ENCODE results near the gene NOTCH4. TPM values are rescaled to one million over a fixed set of nuclear protein-coding genes. Genes with fewer than 3 reads are reported as not detected.

NOTCH4 gene
- total RNA-seq (2021) = 2.1 and 2.3 TPM in 2 replicates
- long read RNA-seq, partial matches to known transcripts = 11 of 12 reads
- long read RNA-seq, other reads (novel, unspliced or antisense) = 1 of 12 reads

- Mint-ChIP-seq H3K36me3 (ENCODE audit: insufficient read depth in 1 of 3, low read depth in 3 of 3) (no peaks in the 10 kb centered on the region), H3K9me3 (no peaks in the 10 kb centered on the region), H3K4me3 (no peak within 1 kb of the TSS), H3K4me1 (peaks cover 18% of the 10 kb centered on the region in 2 experiments), H3K27me3 (ENCODE audit: low read depth) (peaks cover 19% of the 10 kb centered on the region), H3K27ac (no peak within 1 kb of the TSS; a peak in 1 of 7 replicates)
- Histone ChIP-seq H3K56ac (ENCODE audit: insufficient read length, low read depth, low read length) (no peak within 1 kb of the TSS), H2BK12ac (ENCODE audit: insufficient read length, low read depth, low read length) (no peak within 1 kb of the TSS), H3K27me3 (ENCODE audit: insufficient read depth, low read length) (no peaks in the 10 kb centered on the region), H2BK120ac (ENCODE audit: low read depth, low read length, poor library complexity, severe bottlenecking) (no peak within 1 kb of the TSS), H3K79me2 (ENCODE audit: insufficient read depth, low read length) (no peaks in the 10 kb centered on the region), H3K4ac (ENCODE audit: low read depth, low read length) (no peak within 1 kb of the TSS), H2AK5ac (ENCODE audit: insufficient read length, low read length) (no peak within 1 kb of the TSS), H3K9ac (ENCODE audit: extremely low read depth, insufficient read length, low read length) (no peak within 1 kb of the TSS), H2AFZ (ENCODE audit: low read length) (no peak within 1 kb of the TSS), H4K20me1 (ENCODE audit: control insufficient read depth, insufficient read depth, insufficient read length) (no peaks in the 10 kb centered on the region), H3K4me2 (ENCODE audit: insufficient read depth, insufficient read length, low read length) (no peak within 1 kb of the TSS), H3K23me2 (ENCODE audit: insufficient read length, low read depth, low read length, poor library complexity, severe bottlenecking) (no peaks in the 10 kb centered on the region), H3K79me1 (ENCODE audit: insufficient read depth, low read depth, low read length, poor library complexity, severe bottlenecking) (no peaks in the 10 kb centered on the region), H3T11ph (ENCODE audit: low read length) (no peak within 1 kb of the TSS), H4K5ac (ENCODE audit: insufficient read length, low read depth, low read length) (no peak within 1 kb of the TSS), H3K14ac (ENCODE audit: insufficient read depth, low read length) (no peak within 1 kb of the TSS; the same call in 1 of the 2 replicates), H3K27ac (ENCODE audit: insufficient read length, low read depth, low read length) (no peak within 1 kb of the TSS), H4K91ac (ENCODE audit: insufficient read length, low read depth, low read length) (no peak within 1 kb of the TSS), H3K23ac (ENCODE audit: insufficient read length, low read depth, low read length) (no peak within 1 kb of the TSS), H3K18ac (ENCODE audit: insufficient read length, low read depth, low read length) (no peak within 1 kb of the TSS), H2BK15ac (ENCODE audit: low read depth, low read length) (no peak within 1 kb of the TSS), H4K8ac (replicated peaks; ENCODE audit: insufficient read length, low read depth, low read length) (no peak within 1 kb of the TSS), H2BK20ac (ENCODE audit: low read depth, low read length, poor library complexity, severe bottlenecking) (no peak within 1 kb of the TSS), H3K9me3 (ENCODE audit: control insufficient read depth, low read depth, low read length) (no peaks in the 10 kb centered on the region), H2BK5ac (ENCODE audit: insufficient read length, low read length) (no peak within 1 kb of the TSS), H3K4me1 (ENCODE audit: insufficient read depth, low read length) (0 out of 2 replicates have a peak, but pooled peaks cover 6% of the 10 kb centered on the region)
- WGBS (ENCODE audit: extremely low coverage, insufficient read length, low lambda C conversion rate) = no CpG with 5 or more reads among the region's 20 CpGs
- no peak for TF ChIP-seq CTCF (conservative IDR thresholded peaks at IDR 0.05)
- no peak for DNase-seq
Measured at GRCh38 chr6:32223258-32224235, at the start of gene NOTCH4. Gene NOTCH4 (minus strand): TSS chr6:32224067. CDS start chr6:32223928, 139 bp downstream.

Measured in H9 (cell line).